Cardiac muscle cell (in vitro differentiated cells and primary cell): ENCODE measurements around the gene HBA2. TPM values are rescaled to one million over a fixed set of nuclear protein-coding genes. Genes with fewer than 3 reads are reported as not detected.
"Not testable (repeated sequence)": the region's sequence is repeated elsewhere in the genome, so short reads cannot be mapped to it uniquely, and the experiment has no call there.

Source experiments
- DNase-seq, 2 donors: peaks; one replicate each; pipeline versions ENCODE4 v3.0.0 to v3.0.0-alpha.2; 2010 to 2017; ENCODE audit warnings: low read depth in 1 of 2, low spot score in 1 of 2
- H3K27ac ChIP-seq: fragments of 200-600 bp; sonication (generic); 2 replicates; pipeline ENCODE4 v1.5.1; 2016
- H3K27me3 ChIP-seq: fragments of 200-600 bp; sonication (generic); 2 replicates; pipeline ENCODE4 v1.6.0; 2016; ENCODE audit warnings: control low read depth
- H3K36me3 ChIP-seq: fragments of 200-600 bp; sonication (generic); 2 replicates; pipeline ENCODE4 v1.5.1; 2016; ENCODE audit warnings: control low read depth
- H3K4me1 ChIP-seq: fragments of 200-600 bp; sonication (generic); 2 replicates; pipeline ENCODE4 v1.8.1; 2017; ENCODE audit warnings: low read depth, mild to moderate bottlenecking, mixed run types
- H3K4me3 ChIP-seq: fragments of 200-600 bp; sonication (generic); 2 replicates; pipeline ENCODE4 v1.5.1; 2016; ENCODE audit warnings: mild to moderate bottlenecking
- H3K9me3 ChIP-seq: fragments of 200-600 bp; sonication (generic); 2 replicates; pipeline ENCODE4 v1.5.1; 2017; ENCODE audit warnings: low read depth, mild to moderate bottlenecking, control low read depth
- CTCF ChIP-seq: IDR thresholded peaks from 2 replicates; pipeline ENCODE4 v1.5.1; 2012; ENCODE audit warnings: low read depth, mild to moderate bottlenecking, low read length
- polyA plus RNA-seq: library from polyadenylated mRNA; unstranded; fragments of >200 nt; fragmentation: Nextera tagmentation; extraction: Ambion mirVana; gene quantifications from 2 replicates; pipeline ENCODE4 v1.2.1, GENCODE V29; 2016
- total RNA-seq: library from RNA; depleted of rRNA; stranded (reverse); fragments of >200 nt; gene quantifications from 2 replicates; pipeline ENCODE4 v1.2.3, GENCODE V29; 2016

HBA2 gene
- total and polyA plus RNA-seq, 2 experiments from 2014 or later = 1.3 TPM; not detected in 1

- Histone ChIP-seq H3K9me3 (no peaks in the 10 kb centered on the region), H3K4me3 (no peak overlapping the region), H3K4me1 (peaks cover 12% of the 10 kb centered on the region), H3K36me3 (no peaks in the 10 kb centered on the region), H3K27ac (no peak overlapping the region), H3K27me3 (peaks cover 82% of the 10 kb centered on the region)
- DNase-seq = no peak
- no peak for TF ChIP-seq CTCF
Observed at GRCh38 chr16:162271-162991, 10.2 kb upstream of the HBA2 start.

- H3K27ac ChIP-seq, H3K4me3 ChIP-seq, H3K36me3 ChIP-seq, DNase-seq, H3K9me3 ChIP-seq: not testable (repeated sequence)
- H3K4me1 ChIP-seq = peaks cover 12% of the 10 kb centered on the region
- peaks cover 82% of the 10 kb centered on the region for H3K27me3 ChIP-seq
Observed at GRCh38 chr16:163139-163538, 9.5 kb upstream of the HBA2 start.

- not testable (repeated sequence) for DNase-seq, H3K36me3 ChIP-seq, H3K9me3 ChIP-seq, H3K27ac ChIP-seq, H3K4me3 ChIP-seq
- Histone ChIP-seq H3K4me1 (peaks cover 12% of the 10 kb centered on the region), H3K27me3 (peaks cover 82% of the 10 kb centered on the region)
Observed at GRCh38 chr16:163696-164095, 9.0 kb upstream of the HBA2 start.

GRCh38 chr16:164134-164823 is 8.4 kb upstream of the HBA2 start:
- H3K9me3 ChIP-seq, H3K36me3 ChIP-seq, H3K27ac ChIP-seq, H3K4me3 ChIP-seq, DNase-seq: not testable (repeated sequence)
- Histone ChIP-seq H3K4me1 (peaks cover 12% of the 10 kb centered on the region), H3K27me3 (peaks cover 83% of the 10 kb centered on the region)

GRCh38 chr16:164827-165538 is 7.7 kb upstream of the HBA2 start:
- H3K4me3 ChIP-seq = peak overlapping the region; percentile 23
- no peaks in the 10 kb centered on the region for H3K36me3 ChIP-seq
- H3K4me1 ChIP-seq = peaks cover 12% of the 10 kb centered on the region
- no peak for TF ChIP-seq CTCF
- H3K9me3 ChIP-seq = no peaks in the 10 kb centered on the region
- peaks cover 82% of the 10 kb centered on the region for H3K27me3 ChIP-seq
- DNase-seq = no peak
- no peak overlapping the region for H3K27ac ChIP-seq

GRCh38 chr16:165539-166374 is 6.9 kb upstream of the HBA2 start, which contains the start of gene HBM:
HBM (plus strand) TSS chr16:165978; CDS start chr16:165998, 20 bp downstream.
- TF ChIP-seq CTCF = no peak
- no peak within 1 kb of the TSS for H3K27ac ChIP-seq
- DNase-seq = no peak
- peaks cover 12% of the 10 kb centered on the region for H3K4me1 ChIP-seq
- no peaks in the 10 kb centered on the region for H3K36me3 ChIP-seq
- peak within 1 kb of the TSS; percentile 23 for H3K4me3 ChIP-seq
- peaks cover 85% of the 10 kb centered on the region for H3K27me3 ChIP-seq
- no peaks in the 10 kb centered on the region for H3K9me3 ChIP-seq
